Islet precursor cell (in vitro differentiated cells): ENCODE measurements around the gene COBL.

Source experiments
- DNase-seq: peaks from one replicate; pipeline ENCODE4 v3.0.0-alpha.2; 2018

COBL gene

DNA sequence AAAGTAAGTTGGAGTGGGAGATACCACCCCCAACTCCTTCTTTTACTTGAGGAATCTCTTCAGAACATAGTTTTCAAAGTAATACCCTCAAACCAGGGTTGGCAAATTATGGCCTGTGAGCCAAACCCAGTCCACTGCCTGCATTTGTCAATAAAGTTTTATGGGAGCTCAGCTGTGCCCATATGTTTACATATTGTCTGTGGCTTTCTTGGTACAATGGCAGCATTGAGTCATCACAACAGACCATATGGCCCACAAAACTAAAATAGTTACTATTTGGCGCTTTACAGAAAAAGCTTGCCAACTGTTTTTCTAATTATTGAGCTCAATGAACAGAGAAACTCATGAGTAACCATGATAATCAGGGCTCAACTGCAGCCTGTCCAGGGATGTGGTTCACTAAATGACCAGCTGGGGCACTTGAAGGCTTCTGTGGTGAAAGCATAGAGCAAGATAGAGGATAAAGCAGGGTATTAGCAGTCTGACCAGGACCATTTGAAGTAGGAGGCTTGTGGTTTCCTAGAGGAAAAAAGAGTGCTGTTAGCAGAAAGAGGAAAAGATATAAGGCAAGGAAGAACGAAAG, 337.9 kb downstream of the COBL start:
- DNase-seq, result no peak

- no peak for DNase-seq
These were observed 339.2 kb downstream of the COBL start for GRCh38 chr7:50977421-50977820.

- no peak for DNase-seq
These were observed 340.5 kb downstream of the COBL start for GRCh38 chr7:50976064-50976463.

- no peak for DNase-seq
These were observed 342.4 kb downstream of the COBL start for GRCh38 chr7:50974240-50974639.

- no peak for DNase-seq
These were observed 342.8 kb downstream of the COBL start for GRCh38 chr7:50973814-50974213.

DNA sequence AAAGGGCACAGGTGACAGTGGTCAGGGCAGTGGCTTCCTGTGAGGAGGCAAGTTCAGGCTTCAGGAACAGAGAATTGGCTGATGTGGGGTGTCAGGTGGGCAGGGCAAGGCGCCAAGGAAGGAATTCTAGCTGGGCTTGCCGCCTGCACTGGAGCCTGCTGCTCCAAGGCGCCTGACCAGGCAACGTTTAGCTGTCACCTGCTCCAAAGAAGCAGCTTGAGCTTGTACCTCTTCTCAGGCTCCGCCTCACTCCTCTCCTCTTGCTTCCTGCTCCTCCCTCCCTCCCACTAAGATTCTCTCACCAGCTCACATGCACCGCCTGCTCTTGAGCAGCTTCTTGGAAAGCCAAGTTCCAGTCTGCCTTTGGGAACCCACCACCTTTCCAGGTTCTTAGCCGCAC, 346.5 kb downstream of the COBL start:
- no peak for DNase-seq
